Fibroblast of villous mesenchyme (primary cell): ENCODE measurements around the gene AGT. TPM values are rescaled to one million over a fixed set of nuclear protein-coding genes. Genes with fewer than 3 reads are reported as not detected.
A peak's percentile ranks its signal among the peaks of the same experiment; 100 is the strongest.
"Not testable (repeated sequence)": the region's sequence is repeated elsewhere in the genome, so short reads cannot be mapped to it uniquely, and the experiment has no call there.

Experiments
- DNase-seq: peaks from one replicate; pipeline ENCODE4 v3.0.0-alpha.2; 2010; ENCODE audit warnings: low read depth
- H3K4me3 ChIP-seq: 2 replicates; pipeline ENCODE4 v1.5.1; 2011; ENCODE audit warnings: low read depth, mild to moderate bottlenecking, low read length
- total RNA-seq: library from RNA; depleted of rRNA; stranded (reverse); fragments of >200 nt; gene quantifications from 2 replicates; pipeline ENCODE4 v1.2.3, GENCODE V29; 2012
- TF ChIP-seq, protein P1 (sequence below): IDR thresholded peaks from 2 replicates; pipeline ENCODE4 v1.5.1; 2012; ENCODE audit warnings: low read depth, mild to moderate bottlenecking, low read length; ENCODE audit not compliant: insufficient read depth

The AGT gene
- total RNA-seq, 1 donor = not detected

DNA sequence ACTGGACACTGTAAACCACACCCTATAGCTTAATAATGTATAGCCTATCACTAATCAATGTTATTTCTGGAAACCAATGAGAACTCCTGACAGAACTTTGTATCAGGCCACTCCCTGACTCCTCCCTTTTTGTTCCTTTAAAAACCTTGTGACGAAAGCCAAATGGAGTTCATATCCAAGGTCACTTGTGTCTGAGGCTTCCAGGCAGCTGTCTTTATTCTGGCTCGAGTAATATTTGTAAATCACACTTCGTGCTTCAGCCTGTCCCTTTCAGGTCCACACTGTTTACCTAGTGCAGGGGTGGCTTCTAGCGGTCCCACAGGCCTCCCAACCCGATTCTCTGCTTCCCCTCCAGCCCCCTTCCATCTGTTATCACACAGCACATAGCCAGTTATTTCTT, 17.1 kb upstream of the AGT start:
- H3K4me3 ChIP-seq = no peak overlapping the region
- DNase-seq = no peak
- TF ChIP-seq, protein P1, sequence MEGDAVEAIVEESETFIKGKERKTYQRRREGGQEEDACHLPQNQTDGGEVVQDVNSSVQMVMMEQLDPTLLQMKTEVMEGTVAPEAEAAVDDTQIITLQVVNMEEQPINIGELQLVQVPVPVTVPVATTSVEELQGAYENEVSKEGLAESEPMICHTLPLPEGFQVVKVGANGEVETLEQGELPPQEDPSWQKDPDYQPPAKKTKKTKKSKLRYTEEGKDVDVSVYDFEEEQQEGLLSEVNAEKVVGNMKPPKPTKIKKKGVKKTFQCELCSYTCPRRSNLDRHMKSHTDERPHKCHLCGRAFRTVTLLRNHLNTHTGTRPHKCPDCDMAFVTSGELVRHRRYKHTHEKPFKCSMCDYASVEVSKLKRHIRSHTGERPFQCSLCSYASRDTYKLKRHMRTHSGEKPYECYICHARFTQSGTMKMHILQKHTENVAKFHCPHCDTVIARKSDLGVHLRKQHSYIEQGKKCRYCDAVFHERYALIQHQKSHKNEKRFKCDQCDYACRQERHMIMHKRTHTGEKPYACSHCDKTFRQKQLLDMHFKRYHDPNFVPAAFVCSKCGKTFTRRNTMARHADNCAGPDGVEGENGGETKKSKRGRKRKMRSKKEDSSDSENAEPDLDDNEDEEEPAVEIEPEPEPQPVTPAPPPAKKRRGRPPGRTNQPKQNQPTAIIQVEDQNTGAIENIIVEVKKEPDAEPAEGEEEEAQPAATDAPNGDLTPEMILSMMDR = no peak

DNA sequence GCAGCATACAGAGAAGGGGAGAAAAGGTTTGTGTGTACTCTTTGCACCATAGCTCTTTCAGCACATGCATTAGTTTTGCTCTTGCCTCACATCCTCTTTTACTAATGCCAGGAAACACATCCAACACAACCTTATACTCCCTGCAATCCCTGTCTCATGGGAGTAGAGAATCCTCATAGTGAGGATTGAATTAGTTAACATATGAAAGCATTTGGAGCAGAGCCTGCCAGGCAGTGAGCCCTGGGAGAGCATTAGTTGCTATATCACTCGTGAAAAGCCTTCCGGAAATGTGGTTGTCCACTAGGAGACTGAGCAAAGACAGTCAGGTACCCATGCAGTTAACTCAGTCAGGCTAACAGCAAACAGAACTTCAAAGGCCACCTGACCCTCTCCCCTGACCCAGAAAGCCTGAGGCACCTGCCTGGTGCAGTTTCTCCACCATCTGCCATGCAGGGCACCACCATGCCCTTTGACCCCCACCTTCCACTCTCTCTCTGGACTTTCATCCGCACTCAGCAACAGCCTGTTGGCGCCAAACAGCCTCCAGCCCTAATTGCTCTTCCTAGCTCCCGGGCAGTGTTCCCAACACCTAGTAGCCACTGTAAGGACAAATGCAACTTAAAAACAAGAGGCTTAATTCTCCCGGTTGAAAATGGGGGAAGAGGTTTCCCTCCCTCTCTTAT, 14.9 kb upstream of the AGT start:
- no peak overlapping the region for H3K4me3 ChIP-seq
- DNase-seq = no peak
- TF ChIP-seq, protein P1 = no peak

DNA sequence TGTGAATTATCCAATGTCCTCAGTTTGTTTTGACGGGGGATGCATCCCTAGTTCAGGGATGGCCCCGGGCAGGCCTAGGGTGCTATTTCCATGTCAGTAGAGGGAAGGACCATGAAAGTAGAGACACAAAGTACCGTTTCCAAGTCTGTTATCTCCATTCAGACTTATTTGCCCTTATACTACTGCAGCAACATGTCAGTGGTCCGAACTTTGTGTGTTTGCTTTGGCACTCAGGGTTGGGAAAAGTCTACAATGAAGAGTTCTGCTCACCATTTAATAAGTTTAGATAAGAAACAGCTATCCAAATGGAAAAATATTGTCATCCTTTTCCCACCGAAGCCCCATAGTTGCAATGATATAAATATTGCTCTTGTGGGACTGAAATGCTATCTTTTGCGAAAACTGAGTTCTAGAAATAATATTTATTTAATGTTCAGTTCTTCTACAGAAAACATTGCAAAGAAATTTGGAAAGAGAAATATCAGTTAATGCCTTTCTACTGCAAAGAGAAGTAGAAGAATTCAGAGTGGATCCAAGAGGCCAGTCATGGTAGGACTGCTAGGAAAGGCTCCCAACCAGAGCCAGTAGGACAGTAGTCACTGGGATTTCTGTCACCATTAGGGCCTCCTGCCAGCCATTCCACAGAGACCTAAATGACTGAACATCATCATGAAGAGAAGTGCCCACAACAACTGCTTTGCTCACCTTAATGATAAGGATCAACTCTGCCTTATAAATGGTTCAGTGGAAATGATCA, 11.5 kb upstream of the AGT start:
- no peak overlapping the region for H3K4me3 ChIP-seq
- no peak for DNase-seq
- TF ChIP-seq, protein P1 = no peak

DNA sequence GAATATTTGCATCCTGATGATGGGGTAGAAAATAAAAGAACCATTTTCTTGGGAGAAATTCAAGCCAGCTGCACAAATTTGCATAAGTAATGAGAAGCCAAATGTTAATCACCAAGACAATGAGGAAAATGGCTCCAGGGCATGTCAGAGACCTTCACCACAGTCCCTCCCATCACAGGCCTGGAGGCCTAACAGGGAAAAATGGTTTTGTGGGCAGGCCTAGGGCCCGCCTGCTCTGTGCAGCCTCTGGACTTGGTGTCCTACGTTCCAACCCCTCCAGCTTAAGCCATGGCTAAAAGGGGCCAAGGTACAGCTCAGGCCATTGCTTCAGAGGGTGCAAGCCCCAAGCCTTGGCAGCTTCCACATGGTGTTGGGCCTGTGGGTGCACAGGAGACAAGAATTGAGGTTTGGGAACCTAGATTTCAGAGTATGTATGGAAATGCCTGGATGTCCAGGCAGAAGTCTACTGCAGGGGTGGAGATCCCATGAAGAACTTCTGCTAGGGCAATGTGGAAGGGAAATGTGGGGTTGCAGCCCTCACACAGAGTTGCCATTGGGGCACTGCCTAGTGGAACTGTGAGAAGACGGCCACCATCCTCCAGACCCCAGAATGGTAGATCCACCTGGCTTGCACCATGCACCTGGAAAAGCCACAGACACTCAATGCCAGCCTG, 8.1 kb upstream of the AGT start:
- H3K4me3 ChIP-seq, DNase-seq: not testable (repeated sequence)

DNA sequence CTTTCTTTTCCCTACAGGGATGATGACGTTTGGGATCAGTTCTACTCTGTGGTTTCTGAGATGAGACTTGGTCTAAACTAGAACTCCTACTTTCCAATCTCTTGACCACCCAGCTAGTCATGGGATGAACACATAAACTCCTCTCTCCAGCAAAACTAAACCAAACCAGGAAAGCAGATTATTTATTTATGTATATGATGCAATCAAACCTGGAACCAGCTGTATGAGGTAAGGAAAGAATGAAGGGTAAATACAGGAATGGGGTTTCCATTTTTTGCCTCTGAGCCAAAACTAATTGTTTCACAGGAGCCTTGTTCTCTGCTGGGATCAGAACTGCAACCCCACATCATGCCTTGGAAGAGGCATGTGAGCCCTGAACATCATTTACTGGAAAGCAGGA, 3.3 kb upstream of the AGT start:
- TF ChIP-seq, protein P1 = no peak
- no peak overlapping the region for H3K4me3 ChIP-seq
- peak; percentile 12 for DNase-seq

DNA sequence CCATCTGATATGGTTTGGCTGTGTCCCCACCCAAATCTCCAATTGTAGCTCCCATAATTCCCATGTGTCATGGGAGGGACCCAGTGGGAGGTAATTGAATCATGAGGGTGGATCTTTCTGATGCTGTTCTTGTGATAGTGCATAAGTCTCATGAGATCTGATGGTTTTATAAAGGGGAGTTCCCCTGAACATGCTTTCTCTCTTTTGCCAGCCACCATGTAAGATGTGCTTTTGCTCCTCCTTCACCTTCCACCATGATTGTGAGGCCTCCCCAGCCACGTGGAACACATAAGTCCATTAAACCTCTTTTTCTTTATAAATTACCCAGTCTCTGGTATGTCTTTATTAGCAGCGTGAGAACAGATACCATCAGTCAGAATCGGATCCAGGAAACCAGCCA, 2.5 kb upstream of the AGT start:
- not testable (repeated sequence) for DNase-seq

DNA sequence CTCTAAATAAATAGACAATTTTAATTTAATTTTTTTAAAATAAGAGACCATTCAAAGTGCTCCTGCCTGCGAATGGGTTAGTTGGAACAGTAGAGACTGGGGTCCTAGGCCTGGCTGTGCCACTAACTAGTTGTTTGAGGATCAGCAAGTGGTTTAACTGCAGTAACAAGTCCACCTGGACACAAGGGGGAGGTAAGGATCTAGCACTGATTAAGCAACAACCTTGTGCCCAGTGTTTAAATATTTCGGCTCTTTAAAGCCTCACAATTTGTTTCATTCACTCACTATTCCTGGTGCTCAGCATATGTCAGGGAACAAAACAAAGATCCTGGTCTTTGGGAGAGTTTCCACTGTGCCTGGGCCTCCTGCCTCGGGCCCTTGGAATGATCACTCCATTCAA, 1.6 kb upstream of the AGT start:
- TF ChIP-seq, protein P1 = no peak
- H3K4me3 ChIP-seq = no peak overlapping the region
- DNase-seq = no peak

More for the DNA sequence above, 2.5 kb upstream of the AGT start:
- H3K4me3 ChIP-seq = not testable (repeated sequence)
